Activated CD8-positive, alpha-beta memory T cell treated with anti-CD3 and anti-CD28 coated beads for 48 hours (primary cell): ENCODE measurements around the gene MAPT.
"Not testable (repeated sequence)": the region's sequence is repeated elsewhere in the genome, so short reads cannot be mapped to it uniquely, and the experiment has no call there.

Experiments used
- DNase-seq, 3 experiments: peaks; one replicate each; pipeline ENCODE4 v3.0.0-alpha.2; 2020; ENCODE audit warnings: low read depth in 2 of 3, low spot score in 2 of 3

MAPT gene

GRCh38 chr17:45923511-45924268 lies 29.3 kb downstream of the MAPT start:
- DNase-seq = no peak

- no peak for DNase-seq
These were observed 30.0 kb downstream of the MAPT start for GRCh38 chr17:45924332-45924820.

GRCh38 chr17:45925311-45925710 lies 31.0 kb downstream of the MAPT start:
- DNase-seq = no peak

- no peak for DNase-seq
These were observed 32.9 kb downstream of the MAPT start for GRCh38 chr17:45927247-45927646.

- DNase-seq = no peak
These were observed 35.0 kb downstream of the MAPT start for GRCh38 chr17:45929344-45929743.

- DNase-seq = no peak
These were observed 36.1 kb downstream of the MAPT start for GRCh38 chr17:45930420-45930951.

- DNase-seq = no peak
These were observed 37.3 kb downstream of the MAPT start for GRCh38 chr17:45931677-45932076.

GRCh38 chr17:45934044-45934979 lies 40.0 kb downstream of the MAPT start:
- DNase-seq = no peak

GRCh38 chr17:45935197-45935709 lies 40.9 kb downstream of the MAPT start:
- no peak for DNase-seq

- no peak for DNase-seq
These were observed 41.6 kb downstream of the MAPT start for GRCh38 chr17:45935710-45936509.

- DNase-seq = no peak
These were observed 42.3 kb downstream of the MAPT start for GRCh38 chr17:45936610-45937009.

- not testable (repeated sequence) for DNase-seq
These were observed 42.8 kb downstream of the MAPT start for GRCh38 chr17:45937186-45937585.

- DNase-seq = no peak
These were observed 45.0 kb downstream of the MAPT start for GRCh38 chr17:45939395-45939794.

GRCh38 chr17:45940293-45940692 lies 45.9 kb downstream of the MAPT start:
- DNase-seq = no peak

- DNase-seq = no peak
These were observed 46.5 kb downstream of the MAPT start for GRCh38 chr17:45940826-45941225.

- DNase-seq = no peak
These were observed 47.0 kb downstream of the MAPT start for GRCh38 chr17:45941395-45941794.

- DNase-seq = no peak
These were observed 47.9 kb downstream of the MAPT start for GRCh38 chr17:45942284-45942683.

GRCh38 chr17:45946841-45947256 lies 52.5 kb downstream of the MAPT start:
- no peak for DNase-seq

GRCh38 chr17:45948498-45948880 lies 54.1 kb downstream of the MAPT start:
- no peak for DNase-seq

GRCh38 chr17:45948881-45949624 lies 54.7 kb downstream of the MAPT start:
- peak; percentile 44 to 55 (median 55) for DNase-seq
